DMS 273 (cell line): ENCODE results near the gene GXYLT2.
"Not testable (repeated sequence)": the region's sequence is repeated elsewhere in the genome, so short reads cannot be mapped to it uniquely, and the experiment has no call there.

Source experiments
- DNase-seq: peaks from one replicate; lab custom pipeline; 2025; ENCODE audit not compliant: unreplicated experiment; lab: John Stamatoyannopoulos, UW

Gene GXYLT2

GRCh38 chr3:72892081-72892775, 4.4 kb downstream of the GXYLT2 start:
- DNase-seq: peak; percentile 16

- peak; percentile 20 for DNase-seq
These were observed 5.0 kb downstream of the GXYLT2 start for GRCh38 chr3:72892870-72893269.

GRCh38 chr3:72894976-72895552, 7.2 kb downstream of the GXYLT2 start:
- DNase-seq: no peak

GRCh38 chr3:72896996-72897757, 9.3 kb downstream of the GXYLT2 start:
- DNase-seq: no peak

GRCh38 chr3:72897758-72898007, 9.8 kb downstream of the GXYLT2 start:
- DNase-seq: no peak

DNA sequence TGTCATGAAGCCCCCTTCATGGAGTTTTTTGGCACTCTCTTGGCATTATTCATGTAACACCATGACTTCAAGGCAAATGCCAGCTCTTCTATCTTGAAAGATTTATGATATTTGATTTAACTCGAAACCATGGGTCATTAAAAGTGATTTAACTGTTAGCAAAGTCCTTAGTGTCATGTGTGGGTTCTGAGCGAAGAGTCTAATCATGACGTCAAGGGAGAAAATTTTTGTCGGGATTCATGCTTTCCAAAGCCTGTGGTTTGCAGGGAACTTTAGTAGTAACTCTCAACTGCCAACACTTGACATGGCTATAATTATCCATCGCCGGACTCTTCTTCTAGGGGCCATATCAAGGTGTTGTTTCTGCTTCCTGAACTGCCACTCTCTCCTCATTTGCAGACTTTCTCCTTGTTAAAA, 11.5 kb downstream of the GXYLT2 start:
- no peak for DNase-seq

GRCh38 chr3:72900048-72900447, 12.2 kb downstream of the GXYLT2 start:
- no peak for DNase-seq

DNA sequence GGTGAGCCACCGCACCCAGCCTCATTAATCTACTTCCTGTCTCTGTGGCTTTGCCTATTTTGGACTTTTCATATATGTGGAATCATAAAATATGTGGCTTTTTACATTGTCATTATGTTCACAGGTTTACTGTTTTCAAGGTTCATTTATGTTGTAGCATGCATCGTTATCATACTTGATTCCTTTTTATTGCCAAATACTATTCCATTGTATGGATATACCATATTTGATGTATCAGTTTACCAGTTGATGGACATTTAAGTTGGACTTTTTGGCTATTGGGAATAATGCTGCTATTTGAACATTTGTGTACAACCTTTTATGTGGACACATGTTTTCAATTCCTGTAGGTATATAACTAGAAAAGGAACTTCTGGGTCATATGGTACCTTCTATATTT, 14.0 kb downstream of the GXYLT2 start:
- no peak for DNase-seq

- no peak for DNase-seq
These were observed 15.2 kb downstream of the GXYLT2 start for GRCh38 chr3:72903004-72903403.

DNA sequence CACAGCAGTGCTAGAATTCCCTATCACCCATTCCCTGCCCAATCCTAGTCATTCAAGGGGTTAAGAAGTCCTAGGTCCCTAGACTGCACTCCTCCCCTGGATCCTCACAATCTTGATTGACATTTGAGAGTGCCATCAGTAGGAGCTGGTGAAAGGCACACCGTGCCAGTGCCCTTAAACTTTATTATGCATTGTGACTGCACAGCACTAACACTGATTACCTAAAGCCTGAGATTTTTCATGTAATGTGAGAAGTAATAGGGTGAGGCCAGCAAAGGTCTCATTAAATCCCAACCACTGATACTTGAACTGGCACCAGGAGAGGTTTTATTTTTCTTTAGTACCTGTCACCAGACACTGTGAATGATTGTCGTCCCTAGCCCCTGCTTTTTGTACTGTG, 16.3 kb downstream of the GXYLT2 start:
- DNase-seq: peak; percentile 11

GRCh38 chr3:72906154-72906553, 18.3 kb downstream of the GXYLT2 start:
- no peak for DNase-seq

DNA sequence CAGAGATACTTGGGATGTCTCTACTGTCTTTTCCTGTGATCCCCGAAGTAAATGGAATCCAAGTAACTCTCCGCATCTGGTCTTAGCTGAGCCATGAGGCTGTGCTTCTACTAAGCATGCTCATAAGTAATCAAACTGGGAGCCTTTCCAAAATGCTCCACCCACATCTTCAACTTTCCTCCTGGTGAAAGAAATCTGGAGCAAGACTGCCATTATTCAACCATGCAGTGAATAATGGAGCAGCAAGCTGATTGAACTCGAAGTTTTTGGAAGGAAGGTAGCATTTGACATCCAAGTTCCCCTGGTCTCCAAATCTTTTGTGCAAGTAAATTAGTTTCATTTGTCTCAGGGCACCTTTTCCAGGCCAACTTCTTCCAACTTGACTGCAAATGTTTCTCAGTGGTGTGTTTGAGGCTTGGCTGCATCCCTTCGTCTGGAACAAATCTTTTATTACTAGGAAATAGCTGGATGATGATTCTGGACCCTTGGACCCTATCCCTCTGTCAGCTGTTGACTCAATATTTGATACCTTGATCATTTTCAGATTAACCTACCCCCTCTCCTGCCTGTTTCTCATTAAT, 19.4 kb downstream of the GXYLT2 start:
- DNase-seq: peak; percentile 62

DNA sequence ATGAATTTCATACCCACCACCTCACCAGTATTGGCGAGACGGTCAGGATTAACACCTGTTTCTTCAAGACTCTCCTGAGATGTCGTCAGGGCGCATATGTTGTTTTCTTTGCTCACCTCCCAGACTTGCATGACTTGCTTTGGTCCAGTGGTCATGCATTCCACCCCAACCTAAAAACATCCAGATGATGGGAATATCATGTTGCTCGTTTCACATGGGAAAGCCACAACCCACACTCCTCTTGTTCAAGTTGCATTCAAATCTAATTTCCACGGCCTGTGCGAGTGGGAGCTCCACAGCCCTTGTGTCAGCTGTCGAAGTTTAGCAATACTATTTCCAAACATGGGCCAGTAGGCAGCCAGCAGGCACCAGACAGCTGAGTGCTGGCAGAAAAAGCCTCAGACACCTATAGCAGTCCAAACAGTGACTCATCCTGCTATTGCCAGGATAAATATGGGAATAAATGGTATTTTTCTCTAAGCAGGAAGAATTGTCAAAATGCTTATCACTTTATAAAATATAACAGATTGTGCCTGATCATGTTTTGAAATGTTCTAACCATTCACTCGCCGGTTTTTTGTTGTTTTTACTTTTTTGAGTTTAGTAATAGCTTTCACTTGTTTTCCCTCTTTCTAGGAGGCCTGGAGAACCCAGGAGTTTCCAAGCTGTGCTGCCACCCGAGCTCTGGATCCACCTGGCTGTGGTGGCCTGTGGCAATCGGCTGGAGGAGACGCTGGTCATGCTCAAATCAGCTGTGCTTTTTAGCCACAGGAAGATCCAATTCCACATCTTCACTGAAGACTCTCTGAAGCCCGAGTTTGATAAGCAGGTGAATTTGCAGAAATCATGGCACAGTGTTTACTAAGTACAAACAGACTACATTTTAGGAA, 20.1 kb downstream of the GXYLT2 start:
- DNase-seq: peak; percentile 50

- no peak for DNase-seq
These were observed 21.7 kb downstream of the GXYLT2 start for GRCh38 chr3:72909591-72909990.

DNA sequence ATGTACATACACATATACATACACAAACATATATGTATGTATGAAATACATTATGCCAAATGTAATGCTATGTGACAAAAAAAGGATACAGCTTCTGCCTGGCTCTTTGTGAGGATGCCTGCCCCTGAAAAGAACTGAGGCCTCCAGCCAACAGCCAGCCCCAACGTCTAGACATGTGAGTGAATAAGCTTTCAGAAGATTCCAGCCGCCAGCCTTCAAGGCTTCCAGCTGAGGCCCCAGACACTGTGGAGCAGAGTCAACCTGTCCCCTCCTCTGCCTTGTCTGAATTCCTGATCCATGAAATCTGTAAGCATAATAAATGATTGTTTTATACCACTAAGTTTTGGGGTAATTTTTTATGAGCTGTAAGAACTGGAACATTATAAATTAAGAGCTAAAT, 24.7 kb downstream of the GXYLT2 start:
- DNase-seq: no peak

DNA sequence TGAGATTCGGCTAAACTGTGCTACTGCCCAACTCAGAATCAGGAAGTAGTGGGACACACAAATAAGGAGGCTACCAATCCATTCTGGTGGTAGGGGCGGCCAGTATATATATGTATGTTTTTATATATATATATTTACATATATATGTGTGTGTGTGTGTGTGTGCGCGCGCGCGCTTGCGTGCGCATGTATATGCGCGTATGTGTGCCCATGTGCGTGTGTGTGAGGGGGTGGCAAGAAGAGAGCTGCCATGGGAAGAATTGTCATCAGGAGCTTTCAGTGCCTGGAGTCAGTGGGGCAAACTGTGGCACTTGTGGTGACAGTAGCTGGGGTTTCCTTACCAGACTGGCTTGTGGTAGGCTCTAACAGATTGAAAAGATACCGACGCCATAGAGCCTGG, 26.5 kb downstream of the GXYLT2 start:
- DNase-seq: no peak

GRCh38 chr3:72916250-72916649, 28.4 kb downstream of the GXYLT2 start:
- DNase-seq: no peak

GRCh38 chr3:72919520-72919919, 31.7 kb downstream of the GXYLT2 start:
- no peak for DNase-seq

DNA sequence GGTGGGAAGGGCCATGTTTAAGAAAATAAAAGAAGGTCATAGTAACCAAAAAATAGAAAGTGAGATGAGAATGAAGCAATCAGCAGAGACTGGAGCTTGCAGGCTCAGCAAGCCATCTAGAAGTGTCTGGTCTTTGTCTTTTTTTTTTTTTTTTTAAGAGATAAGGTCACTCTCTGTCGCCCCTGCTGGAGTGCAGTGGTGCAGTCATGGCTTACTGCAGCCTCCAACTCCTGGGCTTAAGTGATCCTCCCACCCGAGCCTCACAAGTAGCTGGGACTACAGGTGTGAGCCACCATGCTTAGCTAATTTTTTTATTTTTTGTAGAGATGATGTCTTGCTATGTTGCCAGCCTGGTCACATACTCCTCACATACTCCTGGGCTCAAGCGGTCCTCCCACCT, 36.2 kb downstream of the GXYLT2 start:
- no peak for DNase-seq

DNA sequence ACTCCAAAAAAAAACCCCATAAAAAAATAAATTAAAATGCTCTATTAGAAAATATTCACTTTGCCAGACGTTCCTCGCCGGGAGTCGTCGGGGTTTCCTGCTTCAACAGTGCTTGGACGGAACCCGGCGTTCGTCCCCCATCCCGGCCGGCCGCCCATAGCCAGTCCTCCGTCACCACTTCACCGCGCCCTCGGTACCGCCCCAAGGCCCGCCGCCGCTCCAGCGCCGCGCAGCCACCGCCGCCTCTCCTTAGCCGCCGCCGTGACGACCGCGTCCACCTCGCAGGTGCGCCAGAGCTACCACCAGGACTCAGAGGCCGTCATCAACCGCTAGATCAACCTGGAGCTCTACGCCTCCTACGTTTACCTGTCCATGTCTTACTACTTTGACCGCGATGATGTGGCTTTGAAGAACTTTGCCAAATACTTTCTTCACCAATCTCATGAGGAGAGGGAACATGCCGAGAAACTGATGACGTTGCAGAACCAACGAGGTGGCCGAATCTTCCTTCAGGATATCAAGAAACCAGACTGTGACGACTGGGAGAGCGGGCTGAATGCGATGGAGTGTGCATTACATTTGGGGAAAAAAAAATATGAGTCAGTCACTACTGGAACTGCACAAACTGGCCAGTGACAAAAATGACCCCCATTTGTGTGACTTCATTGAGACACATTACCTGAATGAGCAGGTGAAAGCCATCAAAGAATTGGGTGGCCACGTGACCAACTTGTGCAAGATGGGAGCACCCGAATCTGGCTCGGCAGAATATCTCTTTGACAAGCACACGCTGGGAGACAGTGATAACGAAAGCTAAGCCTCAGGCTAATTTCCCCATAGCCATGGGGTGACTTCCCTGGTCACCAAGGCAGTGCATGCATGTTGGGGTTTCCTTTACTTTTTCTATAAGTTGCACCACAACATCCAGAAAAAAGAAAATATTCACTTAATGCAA, 41.2 kb downstream of the GXYLT2 start:
- DNase-seq: not testable (repeated sequence)
